ENCODE results near the gene ADAMTSL2.

ADAMTSL2 gene

GRCh38 chr9:133520121-133520835, 14.2 kb upstream of the ADAMTSL2 start:
- no peak for DNase-seq (ENCODE audit: low read depth)
- H3K4me3 ChIP-seq (ENCODE audit: low read length) = no peak overlapping the region
- TF ChIP-seq CTCF (conservative IDR thresholded peaks at IDR 0.05; ENCODE audit: low read length) = no peak

- H3K4me3 ChIP-seq (ENCODE audit: low read length) = no peak overlapping the region
- TF ChIP-seq CTCF (conservative IDR thresholded peaks at IDR 0.05; ENCODE audit: low read length) = no peak
- no peak for DNase-seq (ENCODE audit: low read depth)
Observed at GRCh38 chr9:133521122-133522072, 13.1 kb upstream of the ADAMTSL2 start.

- H3K4me3 ChIP-seq (ENCODE audit: low read length) = no peak overlapping the region
- DNase-seq (ENCODE audit: low read depth) = no peak
- TF ChIP-seq CTCF (conservative IDR thresholded peaks at IDR 0.05; ENCODE audit: low read length) = no peak
Observed at GRCh38 chr9:133522073-133522910, 12.2 kb upstream of the ADAMTSL2 start.

- DNase-seq (ENCODE audit: low read depth) = no peak
- no peak overlapping the region for H3K4me3 ChIP-seq (ENCODE audit: low read length)
- no peak for TF ChIP-seq CTCF (conservative IDR thresholded peaks at IDR 0.05; ENCODE audit: low read length)
Observed at GRCh38 chr9:133523106-133523505, 11.4 kb upstream of the ADAMTSL2 start.

- DNase-seq (ENCODE audit: low read depth) = no peak
- TF ChIP-seq CTCF (conservative IDR thresholded peaks at IDR 0.05; ENCODE audit: low read length) = no peak
- no peak overlapping the region for H3K4me3 ChIP-seq (ENCODE audit: low read length)
Observed at GRCh38 chr9:133524146-133524545, 10.4 kb upstream of the ADAMTSL2 start.

GRCh38 chr9:133524679-133525228, 9.8 kb upstream of the ADAMTSL2 start, which contains the start of gene MYMK:
Gene MYMK (minus strand): TSS chr9:133524959. CDS start chr9:133524844, 115 bp downstream.
- H3K4me3 ChIP-seq (ENCODE audit: low read length) = no peak within 1 kb of the TSS
- no peak for DNase-seq (ENCODE audit: low read depth)
- TF ChIP-seq CTCF (conservative IDR thresholded peaks at IDR 0.05; ENCODE audit: low read length) = no peak

Measured in AG10803 (cell line).